LNCAP (cell line): ENCODE data around the gene NDE1.
A peak's percentile ranks its signal among the peaks of the same experiment; 100 is the strongest.

Experiments
- TF ChIP-seq, protein P1 (sequence below): fragments of 450-650 bp; IDR thresholded peaks from 2 replicates; pipeline ENCODE4 v1.5.1; 2017; ENCODE audit warnings: mild to moderate bottlenecking

The NDE1 gene

DNA sequence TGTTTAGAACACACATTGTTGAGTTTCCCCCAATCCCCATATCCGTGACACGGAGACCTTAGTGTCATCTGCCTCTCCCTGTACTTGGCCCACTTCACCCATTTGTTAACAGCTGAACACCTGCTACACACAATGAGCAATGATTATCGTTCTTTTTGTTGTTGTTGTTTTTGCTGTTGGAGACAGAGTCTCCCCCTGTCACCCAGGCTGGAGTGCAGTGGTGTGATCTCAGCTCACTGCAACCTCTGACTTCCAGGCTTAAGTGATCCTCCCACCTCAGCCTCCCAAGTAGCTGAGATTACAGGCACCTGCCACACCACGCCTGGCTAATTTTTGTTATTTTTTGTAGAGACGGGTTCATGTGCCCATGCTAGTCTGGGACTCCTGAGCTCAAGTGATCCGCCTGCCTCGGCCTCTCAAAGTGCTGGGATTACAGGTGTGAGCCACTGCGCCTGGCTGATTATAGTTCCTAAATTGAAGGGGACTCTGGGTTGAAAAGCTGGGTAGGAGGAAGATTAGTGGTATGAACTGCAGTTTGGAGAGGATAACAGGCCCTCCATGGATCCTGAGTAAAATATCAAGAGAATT, 21.6 kb downstream of the NDE1 start:
- TF ChIP-seq, protein P1, sequence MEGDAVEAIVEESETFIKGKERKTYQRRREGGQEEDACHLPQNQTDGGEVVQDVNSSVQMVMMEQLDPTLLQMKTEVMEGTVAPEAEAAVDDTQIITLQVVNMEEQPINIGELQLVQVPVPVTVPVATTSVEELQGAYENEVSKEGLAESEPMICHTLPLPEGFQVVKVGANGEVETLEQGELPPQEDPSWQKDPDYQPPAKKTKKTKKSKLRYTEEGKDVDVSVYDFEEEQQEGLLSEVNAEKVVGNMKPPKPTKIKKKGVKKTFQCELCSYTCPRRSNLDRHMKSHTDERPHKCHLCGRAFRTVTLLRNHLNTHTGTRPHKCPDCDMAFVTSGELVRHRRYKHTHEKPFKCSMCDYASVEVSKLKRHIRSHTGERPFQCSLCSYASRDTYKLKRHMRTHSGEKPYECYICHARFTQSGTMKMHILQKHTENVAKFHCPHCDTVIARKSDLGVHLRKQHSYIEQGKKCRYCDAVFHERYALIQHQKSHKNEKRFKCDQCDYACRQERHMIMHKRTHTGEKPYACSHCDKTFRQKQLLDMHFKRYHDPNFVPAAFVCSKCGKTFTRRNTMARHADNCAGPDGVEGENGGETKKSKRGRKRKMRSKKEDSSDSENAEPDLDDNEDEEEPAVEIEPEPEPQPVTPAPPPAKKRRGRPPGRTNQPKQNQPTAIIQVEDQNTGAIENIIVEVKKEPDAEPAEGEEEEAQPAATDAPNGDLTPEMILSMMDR: no peak

DNA sequence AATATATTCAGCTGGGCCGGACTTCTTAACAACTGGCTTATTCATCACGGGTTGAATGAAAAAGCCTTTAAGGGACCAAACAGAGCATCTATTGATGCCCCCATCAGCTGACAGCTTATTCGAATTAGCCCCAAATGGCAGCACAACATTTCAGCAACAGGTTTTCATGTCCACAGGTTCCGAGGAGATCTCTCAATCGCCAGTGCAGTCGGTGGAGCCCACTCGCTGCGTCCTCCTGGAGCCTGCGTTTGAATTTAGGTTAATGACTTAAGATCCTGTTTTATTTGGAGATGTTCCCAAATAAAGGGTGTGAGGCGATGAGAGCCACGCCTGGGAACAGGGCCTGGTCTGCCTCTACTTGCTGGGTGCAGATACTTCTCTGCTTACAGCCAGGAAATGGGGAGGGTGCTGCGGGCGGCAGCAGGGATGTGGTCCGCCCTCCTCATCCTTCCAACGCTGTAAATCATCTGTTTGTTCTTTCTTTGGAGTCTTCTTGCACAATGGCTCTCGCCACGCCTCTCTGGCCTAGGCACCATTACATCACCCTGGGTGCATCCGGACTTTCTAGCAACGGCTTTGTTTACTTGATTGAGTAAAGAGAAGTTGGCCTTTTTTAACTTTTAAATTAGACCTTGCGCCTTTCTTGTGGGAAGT, 22.6 kb downstream of the NDE1 start:
- TF ChIP-seq, protein P1: no peak

DNA sequence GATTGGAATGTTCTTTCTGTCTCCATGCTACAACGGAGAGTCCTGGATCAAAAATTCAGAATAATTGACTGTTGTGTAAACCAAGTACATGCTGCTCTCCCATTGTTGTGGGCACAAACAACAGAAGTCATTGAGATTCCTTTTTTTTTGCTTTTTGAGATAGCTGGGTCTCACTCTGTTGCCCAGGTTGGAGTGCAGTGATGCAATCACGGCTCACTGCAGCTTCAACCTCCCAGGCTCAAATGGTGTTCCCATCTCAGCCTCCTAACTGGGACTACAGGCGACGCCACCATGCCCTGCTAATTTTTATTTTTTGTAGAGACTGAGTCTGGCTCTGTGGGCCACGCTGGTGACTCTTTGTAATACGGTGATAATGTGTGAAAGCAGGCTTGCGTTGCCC, 24.5 kb downstream of the NDE1 start:
- TF ChIP-seq, protein P1: no peak

DNA sequence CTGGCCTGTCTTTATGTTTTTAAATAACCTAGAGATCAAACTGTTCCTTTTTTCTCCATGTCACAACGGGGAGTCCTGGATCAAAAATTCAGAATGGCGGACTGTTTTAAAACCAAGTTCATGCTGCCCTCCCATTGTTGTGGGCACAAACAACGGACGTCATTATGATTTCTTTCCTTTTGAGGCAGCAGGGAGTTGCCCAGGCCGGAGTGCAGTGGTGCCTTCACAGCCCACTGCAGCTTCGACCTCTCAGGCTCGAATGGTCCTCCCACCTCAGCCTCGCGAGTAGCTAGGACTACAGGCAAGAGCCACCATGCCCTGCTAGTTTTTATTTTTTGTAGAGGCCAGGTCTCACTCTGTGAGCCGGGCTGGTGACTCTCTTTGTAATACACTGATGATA, 26.5 kb downstream of the NDE1 start:
- TF ChIP-seq, protein P1: no peak

DNA sequence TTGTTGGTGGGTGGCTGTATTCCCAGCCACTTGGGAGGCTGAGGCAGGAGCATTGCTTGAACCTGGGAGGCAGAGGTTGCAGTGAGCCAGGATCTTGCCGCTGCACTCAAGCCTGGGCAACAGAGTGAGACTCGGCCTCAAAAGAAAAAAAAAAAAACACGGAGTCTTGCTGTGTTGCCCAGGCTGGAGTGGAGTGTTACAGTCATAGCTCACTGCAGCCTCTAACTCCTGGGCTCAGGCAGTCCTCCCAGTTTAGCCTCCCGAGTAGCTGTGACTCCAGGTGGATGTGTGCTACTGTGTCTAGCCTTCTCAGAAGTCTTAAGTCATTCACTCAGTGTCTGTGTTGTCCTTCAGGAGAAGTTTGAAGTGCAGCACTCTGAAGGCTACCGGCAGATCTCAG, 27.4 kb downstream of the NDE1 start:
- TF ChIP-seq, protein P1: no peak

DNA sequence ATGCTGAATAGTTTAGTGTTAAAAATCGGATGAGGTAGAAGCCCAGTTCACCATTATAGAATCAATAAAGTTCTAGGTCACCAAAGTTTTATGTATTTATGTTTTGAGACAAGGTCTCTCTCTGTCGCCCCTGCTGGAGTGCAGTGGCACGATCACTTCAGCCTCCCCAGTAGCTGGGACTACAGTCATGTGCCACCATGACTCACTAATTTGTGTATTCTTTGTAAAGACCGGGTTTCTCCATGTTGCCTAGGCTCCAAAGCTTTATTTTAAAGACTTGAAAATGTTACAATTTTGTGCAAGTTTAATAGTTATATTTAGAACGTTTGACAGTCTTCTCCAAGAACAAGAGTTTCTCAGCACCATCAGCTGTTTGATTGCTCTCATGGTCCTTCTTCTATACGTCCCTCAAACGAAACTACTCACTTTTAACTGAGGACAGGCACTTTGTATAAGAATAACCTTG, 32.1 kb downstream of the NDE1 start:
- TF ChIP-seq, protein P1: peak; percentile 64; the same call in 1 of the 2 replicates

DNA sequence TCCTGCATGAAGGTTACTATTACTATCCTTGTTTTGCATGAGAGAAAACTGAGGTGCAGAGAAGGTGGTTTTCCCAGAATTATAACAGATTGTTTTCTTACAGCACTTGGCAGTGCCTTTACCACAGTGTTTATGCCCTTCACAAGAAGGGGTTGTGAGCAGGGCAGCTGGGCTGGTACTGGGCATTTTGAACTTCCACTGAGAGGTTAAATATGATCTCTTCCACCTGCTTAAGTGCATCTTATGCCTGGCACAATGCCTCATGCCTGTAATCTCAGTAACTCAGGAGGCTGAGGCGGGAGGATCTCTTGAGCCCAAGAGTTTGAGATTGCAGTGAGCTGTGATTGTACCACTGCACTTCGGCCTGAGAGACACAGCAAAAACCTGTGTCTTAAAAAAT, 36.2 kb downstream of the NDE1 start:
- TF ChIP-seq, protein P1: no peak
